Effector memory CD8-positive, alpha-beta T cell (primary cell): ENCODE measurements around the gene KIF26B.

Experiments used
- ATAC-seq: fragments of 150-1000 bp; cut with Tn5 transposase; replicated peaks from 2 replicates; pipeline ENCODE4 v1.10.0; 2021; ENCODE audit warnings: mild to moderate bottlenecking, moderate library complexity
- DNase-seq, 3 experiments: peaks; one replicate each; pipeline ENCODE4 v3.0.0; 2021
- H3K27ac Mint-ChIP-seq, 2 donors: one replicate each; pipeline ENCODE4 v1.8.0; 2022; ENCODE audit warnings: mild to moderate bottlenecking in 2 of 2, mixed read lengths in 2 of 2, moderate library complexity in 2 of 2
- H3K27me3 Mint-ChIP-seq, 2 donors: one replicate each; pipeline ENCODE4 v1.8.0; 2022; ENCODE audit warnings: mixed read lengths in 2 of 2
- H3K36me3 Mint-ChIP-seq: one replicate; pipeline ENCODE4 v1.8.0; 2022; ENCODE audit warnings: mild to moderate bottlenecking, moderate library complexity, mixed read lengths; ENCODE audit not compliant: insufficient read depth
- H3K4me1 Mint-ChIP-seq, 2 donors: one replicate each; pipeline ENCODE4 v1.8.0; 2022; ENCODE audit warnings: low read depth in 2 of 2, mixed read lengths in 2 of 2
- H3K4me3 Mint-ChIP-seq, 2 donors: one replicate each; pipeline ENCODE4 v1.8.0; 2022; ENCODE audit warnings: mild to moderate bottlenecking in 2 of 2, mixed read lengths in 2 of 2, moderate library complexity in 2 of 2
- H3K9me3 Mint-ChIP-seq, 2 donors: one replicate each; pipeline ENCODE4 v1.8.0; 2022; ENCODE audit warnings: mixed read lengths in 2 of 2

KIF26B gene

GRCh38 chr1:245437369-245438062, 282.7 kb downstream of the KIF26B start:
- ATAC-seq (no peak), DNase-seq (no peak)
- H3K27me3 Mint-ChIP-seq = peaks cover 21 to 37% of the 10 kb centered on the region in 2 donors
- H3K4me1 Mint-ChIP-seq = no peaks in the 10 kb centered on the region
- H3K36me3 Mint-ChIP-seq = no peaks in the 10 kb centered on the region
- H3K9me3 Mint-ChIP-seq = peaks cover 0 to 2% of the 10 kb centered on the region in 2 donors
- H3K4me3 Mint-ChIP-seq = no peak overlapping the region
- H3K27ac Mint-ChIP-seq = no peak overlapping the region

DNA sequence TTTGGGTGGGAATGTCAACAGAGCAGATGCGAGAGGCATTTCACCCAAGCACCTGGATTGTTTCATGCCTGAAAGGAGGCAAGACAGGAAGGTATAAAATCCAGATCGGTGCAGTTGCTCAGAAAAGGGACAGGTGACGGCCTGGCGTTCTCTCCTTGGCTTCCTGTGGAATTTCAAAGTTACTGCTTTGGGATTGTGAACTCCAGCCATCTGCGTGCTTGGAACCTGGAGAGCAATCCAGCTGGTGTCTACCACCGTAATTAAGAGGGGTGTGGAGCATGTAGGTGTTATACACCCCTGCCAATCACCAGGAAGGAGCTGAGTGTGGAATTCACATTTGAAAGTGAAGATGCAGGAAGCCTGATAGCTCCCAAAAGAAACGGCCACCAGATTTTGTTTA, 286.1 kb downstream of the KIF26B start:
- DNase-seq (no peak), ATAC-seq (no peak)
- no peaks in the 10 kb centered on the region for H3K4me1 Mint-ChIP-seq
- peaks cover 15 to 27% of the 10 kb centered on the region in 2 donors for H3K27me3 Mint-ChIP-seq
- H3K9me3 Mint-ChIP-seq = peaks cover 0 to 3% of the 10 kb centered on the region in 2 donors
- H3K4me3 Mint-ChIP-seq = no peak overlapping the region
- no peak overlapping the region for H3K27ac Mint-ChIP-seq
- H3K36me3 Mint-ChIP-seq = no peaks in the 10 kb centered on the region

- H3K4me3 Mint-ChIP-seq = no peak overlapping the region
- no peaks in the 10 kb centered on the region for H3K4me1 Mint-ChIP-seq
- ATAC-seq = no peak
- peaks cover 0 to 3% of the 10 kb centered on the region in 2 donors for H3K9me3 Mint-ChIP-seq
- peaks cover 15 to 27% of the 10 kb centered on the region in 2 donors for H3K27me3 Mint-ChIP-seq
- no peak for DNase-seq
- H3K36me3 Mint-ChIP-seq = no peaks in the 10 kb centered on the region
- no peak overlapping the region for H3K27ac Mint-ChIP-seq
These were observed 286.9 kb downstream of the KIF26B start for GRCh38 chr1:245441689-245442088.

GRCh38 chr1:245444147-245444828, 289.5 kb downstream of the KIF26B start:
- peaks cover 5 to 18% of the 10 kb centered on the region in 2 donors for H3K27me3 Mint-ChIP-seq
- peaks cover 0 to 3% of the 10 kb centered on the region in 2 donors for H3K9me3 Mint-ChIP-seq
- DNase-seq = no peak
- no peaks in the 10 kb centered on the region for H3K36me3 Mint-ChIP-seq
- no peaks in the 10 kb centered on the region for H3K4me1 Mint-ChIP-seq
- no peak for ATAC-seq
- H3K4me3 Mint-ChIP-seq = no peak overlapping the region
- no peak overlapping the region for H3K27ac Mint-ChIP-seq

GRCh38 chr1:245444945-245445344, 290.2 kb downstream of the KIF26B start:
- Mint-ChIP-seq H3K27me3 (peaks cover 0 to 18% of the 10 kb centered on the region in 2 donors), H3K4me1 (no peaks in the 10 kb centered on the region), H3K4me3 (no peak overlapping the region), H3K27ac (no peak overlapping the region), H3K36me3 (no peaks in the 10 kb centered on the region), H3K9me3 (peaks cover 0 to 3% of the 10 kb centered on the region in 2 donors)
- no peak for ATAC-seq
- no peak for DNase-seq

GRCh38 chr1:245448531-245448930, 293.7 kb downstream of the KIF26B start:
- Mint-ChIP-seq H3K27ac (no peak overlapping the region), H3K9me3 (no peaks in the 10 kb centered on the region), H3K27me3 (peaks cover 5 to 6% of the 10 kb centered on the region in 2 donors), H3K4me1 (no peaks in the 10 kb centered on the region), H3K36me3 (no peaks in the 10 kb centered on the region), H3K4me3 (no peak overlapping the region)
- ATAC-seq (no peak), DNase-seq (no peak)

- H3K9me3 Mint-ChIP-seq = no peaks in the 10 kb centered on the region
- H3K27me3 Mint-ChIP-seq = peaks cover 5 to 6% of the 10 kb centered on the region in 2 donors
- DNase-seq (no peak), ATAC-seq (no peak)
- H3K4me3 Mint-ChIP-seq = no peak overlapping the region
- no peaks in the 10 kb centered on the region for H3K36me3 Mint-ChIP-seq
- H3K4me1 Mint-ChIP-seq = no peaks in the 10 kb centered on the region
- no peak overlapping the region for H3K27ac Mint-ChIP-seq
These were observed 294.2 kb downstream of the KIF26B start for GRCh38 chr1:245448975-245449431.

- no peak for ATAC-seq
- no peak for DNase-seq
- Mint-ChIP-seq H3K27ac (no peak overlapping the region), H3K9me3 (no peaks in the 10 kb centered on the region), H3K4me1 (no peaks in the 10 kb centered on the region), H3K27me3 (peaks cover 5 to 6% of the 10 kb centered on the region in 2 donors), H3K36me3 (no peaks in the 10 kb centered on the region), H3K4me3 (no peak overlapping the region)
These were observed 298.8 kb downstream of the KIF26B start for GRCh38 chr1:245453541-245453940.

DNA sequence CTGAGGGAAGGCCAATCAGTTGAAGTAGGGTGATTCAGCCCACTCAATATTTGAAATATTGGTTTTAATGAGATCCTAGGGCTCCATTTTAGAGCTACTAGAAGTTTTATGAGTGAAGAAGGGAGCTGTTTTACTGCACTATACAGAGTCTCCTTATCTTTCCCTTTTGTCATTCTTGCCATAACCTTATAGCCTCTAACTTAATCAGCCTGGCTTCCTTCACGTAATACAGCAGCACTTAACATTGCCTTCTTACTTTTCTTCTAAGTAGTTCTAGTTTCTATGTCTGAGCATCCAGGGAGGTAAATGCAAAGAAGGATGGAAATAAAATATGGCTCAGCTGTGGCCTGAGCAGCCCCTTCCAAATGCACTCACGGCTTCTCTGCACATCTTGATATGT, 299.3 kb downstream of the KIF26B start:
- Mint-ChIP-seq H3K27me3 (peaks cover 6% of the 10 kb centered on the region in 2 donors), H3K9me3 (no peaks in the 10 kb centered on the region), H3K27ac (no peak overlapping the region), H3K4me1 (no peaks in the 10 kb centered on the region), H3K4me3 (no peak overlapping the region), H3K36me3 (no peaks in the 10 kb centered on the region)
- DNase-seq = no peak
- ATAC-seq = no peak

DNA sequence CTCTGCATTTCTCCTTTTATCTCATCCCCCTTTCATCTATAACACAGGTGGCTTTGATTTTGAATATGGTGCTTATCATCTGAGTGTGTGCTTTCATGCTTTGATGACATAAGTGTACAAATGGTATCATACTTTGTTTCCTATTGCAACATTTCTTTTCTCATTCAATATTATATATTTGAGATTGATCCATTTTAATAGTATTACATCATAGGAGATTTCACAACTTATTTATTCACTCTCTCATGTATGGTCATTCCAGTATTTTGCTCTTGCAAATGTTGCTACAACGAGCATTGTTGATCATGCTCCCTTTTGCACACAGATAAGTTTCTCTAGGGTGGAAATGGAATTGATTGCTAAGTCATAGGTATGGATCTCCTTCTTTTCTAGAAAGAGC, 302.8 kb downstream of the KIF26B start:
- H3K4me1 Mint-ChIP-seq = no peaks in the 10 kb centered on the region
- no peak overlapping the region for H3K4me3 Mint-ChIP-seq
- peaks cover 9% of the 10 kb centered on the region in 2 donors for H3K27me3 Mint-ChIP-seq
- H3K36me3 Mint-ChIP-seq = no peaks in the 10 kb centered on the region
- H3K27ac Mint-ChIP-seq = no peak overlapping the region
- no peak for DNase-seq
- no peaks in the 10 kb centered on the region for H3K9me3 Mint-ChIP-seq
- no peak for ATAC-seq

DNA sequence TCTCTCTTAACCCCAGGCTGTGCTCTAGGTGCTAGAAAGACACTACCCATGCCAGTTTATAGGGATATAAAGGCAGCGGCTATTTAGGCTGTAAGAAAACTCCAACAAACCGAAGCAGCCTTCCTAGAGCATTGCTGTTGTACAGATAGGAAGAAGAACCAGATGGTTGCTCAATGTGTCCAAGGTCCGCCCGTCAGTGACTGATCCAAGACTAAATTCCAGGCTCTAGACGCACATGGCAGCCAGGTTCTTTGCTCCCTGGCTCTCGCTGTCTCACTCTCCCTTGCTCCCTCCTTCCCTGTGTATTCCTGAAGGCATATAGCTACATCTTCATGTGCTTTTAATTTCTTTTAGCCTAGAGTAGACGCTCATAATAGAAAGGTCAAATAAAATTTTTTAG, 303.4 kb downstream of the KIF26B start:
- Mint-ChIP-seq H3K36me3 (no peaks in the 10 kb centered on the region), H3K9me3 (no peaks in the 10 kb centered on the region)

GRCh38 chr1:245458761-245459174, 304.0 kb downstream of the KIF26B start:
- H3K4me1 Mint-ChIP-seq = no peaks in the 10 kb centered on the region
- no peaks in the 10 kb centered on the region for H3K36me3 Mint-ChIP-seq
- ATAC-seq (no peak), DNase-seq (no peak)
- H3K27ac Mint-ChIP-seq = no peak overlapping the region
- peaks cover 9% of the 10 kb centered on the region in 2 donors for H3K27me3 Mint-ChIP-seq
- H3K4me3 Mint-ChIP-seq = no peak overlapping the region
- no peaks in the 10 kb centered on the region for H3K9me3 Mint-ChIP-seq

More for the DNA sequence above, 303.4 kb downstream of the KIF26B start:
- DNase-seq (no peak), ATAC-seq (no peak)
- H3K4me3 Mint-ChIP-seq = no peak overlapping the region
- H3K27me3 Mint-ChIP-seq = peaks cover 9% of the 10 kb centered on the region in 2 donors
- H3K27ac Mint-ChIP-seq = no peak overlapping the region
- H3K4me1 Mint-ChIP-seq = no peaks in the 10 kb centered on the region

GRCh38 chr1:245459621-245460020, 304.8 kb downstream of the KIF26B start:
- Mint-ChIP-seq H3K27ac (no peak overlapping the region), H3K27me3 (peaks cover 9% of the 10 kb centered on the region in 2 donors), H3K4me1 (no peaks in the 10 kb centered on the region), H3K4me3 (no peak overlapping the region), H3K36me3 (no peaks in the 10 kb centered on the region), H3K9me3 (peaks cover 0 to 7% of the 10 kb centered on the region in 2 donors)
- DNase-seq (no peak), ATAC-seq (no peak)

GRCh38 chr1:245461681-245462080, 306.9 kb downstream of the KIF26B start:
- Mint-ChIP-seq H3K4me1 (no peaks in the 10 kb centered on the region), H3K27me3 (peaks cover 9% of the 10 kb centered on the region in 2 donors)
- no peak for DNase-seq

More at GRCh38 chr1:245461681-245462080, 306.9 kb downstream of the KIF26B start:
- no peak for ATAC-seq
- H3K4me3 Mint-ChIP-seq = no peak overlapping the region
- no peaks in the 10 kb centered on the region for H3K36me3 Mint-ChIP-seq
- H3K9me3 Mint-ChIP-seq = peaks cover 0 to 7% of the 10 kb centered on the region in 2 donors
- H3K27ac Mint-ChIP-seq = no peak overlapping the region
